VCaP (cell line): ENCODE measurements around the gene OR51T1.
A peak's percentile ranks its signal among the peaks of the same experiment; 100 is the strongest.

ENCODE experiments used
- H3K27ac ChIP-seq: fragments of 450-650 bp; 2 replicates; pipeline ENCODE4 v1.5.1; 2017
- TF ChIP-seq, protein P1 (sequence below): fragments of 450-650 bp; conservative IDR thresholded peaks from 2 replicates; pipeline ENCODE4 v1.5.1; 2017; ENCODE audit warnings: mild to moderate bottlenecking, moderate library complexity

OR51T1 gene

DNA sequence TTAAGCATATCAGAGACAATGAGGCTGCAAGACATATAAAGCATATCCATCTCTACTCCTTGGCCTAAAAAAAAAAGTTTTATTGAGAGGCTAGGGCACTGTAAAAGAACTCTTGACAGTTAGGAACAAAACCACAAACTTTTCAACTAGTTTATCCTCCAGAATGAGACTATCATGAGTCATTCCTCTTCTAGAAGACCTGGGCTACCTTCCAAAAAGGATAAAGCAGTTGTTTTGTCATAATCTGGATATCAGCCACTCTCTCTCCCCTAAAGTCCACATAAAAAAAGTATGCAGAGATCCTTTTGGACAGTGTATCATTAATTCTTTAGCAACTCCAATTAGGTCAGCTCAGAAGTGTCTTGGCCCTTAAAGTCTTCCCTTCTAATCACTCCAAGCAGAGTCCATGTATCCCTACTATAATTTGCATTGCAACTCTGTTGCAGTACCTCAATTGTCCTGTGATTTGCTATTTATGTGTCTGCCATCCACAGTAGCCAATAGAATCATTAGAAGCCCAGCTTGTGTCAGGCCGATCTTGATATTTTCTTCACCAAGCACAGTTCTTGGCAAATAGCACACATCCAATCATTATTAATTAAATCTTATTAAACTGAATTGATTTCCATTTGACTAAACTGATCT lies 10.4 kb downstream of the OR51T1 start:
- H3K27ac ChIP-seq = no peak overlapping the region
- TF ChIP-seq, protein P1, sequence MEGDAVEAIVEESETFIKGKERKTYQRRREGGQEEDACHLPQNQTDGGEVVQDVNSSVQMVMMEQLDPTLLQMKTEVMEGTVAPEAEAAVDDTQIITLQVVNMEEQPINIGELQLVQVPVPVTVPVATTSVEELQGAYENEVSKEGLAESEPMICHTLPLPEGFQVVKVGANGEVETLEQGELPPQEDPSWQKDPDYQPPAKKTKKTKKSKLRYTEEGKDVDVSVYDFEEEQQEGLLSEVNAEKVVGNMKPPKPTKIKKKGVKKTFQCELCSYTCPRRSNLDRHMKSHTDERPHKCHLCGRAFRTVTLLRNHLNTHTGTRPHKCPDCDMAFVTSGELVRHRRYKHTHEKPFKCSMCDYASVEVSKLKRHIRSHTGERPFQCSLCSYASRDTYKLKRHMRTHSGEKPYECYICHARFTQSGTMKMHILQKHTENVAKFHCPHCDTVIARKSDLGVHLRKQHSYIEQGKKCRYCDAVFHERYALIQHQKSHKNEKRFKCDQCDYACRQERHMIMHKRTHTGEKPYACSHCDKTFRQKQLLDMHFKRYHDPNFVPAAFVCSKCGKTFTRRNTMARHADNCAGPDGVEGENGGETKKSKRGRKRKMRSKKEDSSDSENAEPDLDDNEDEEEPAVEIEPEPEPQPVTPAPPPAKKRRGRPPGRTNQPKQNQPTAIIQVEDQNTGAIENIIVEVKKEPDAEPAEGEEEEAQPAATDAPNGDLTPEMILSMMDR = peak; percentile 14; the same call in 1 of the 2 replicates

DNA sequence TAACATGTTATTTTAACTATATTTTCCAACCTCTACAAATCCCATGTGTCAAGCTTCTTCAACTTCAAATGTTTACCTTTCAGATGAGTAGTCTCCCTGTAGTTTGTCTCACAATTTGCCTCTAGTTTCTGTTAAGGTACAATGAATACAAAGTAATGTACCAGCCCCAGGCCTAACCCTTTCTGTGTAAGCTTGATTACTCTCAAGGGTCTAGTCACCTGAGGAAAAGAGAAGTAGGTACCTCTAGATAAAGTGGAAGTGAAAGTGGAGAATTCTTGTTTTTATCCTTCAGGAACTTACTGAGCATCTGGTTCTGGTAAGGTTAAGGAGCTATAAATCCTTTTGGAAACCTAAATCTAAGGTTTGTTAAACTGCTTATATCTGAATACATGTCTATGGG lies 21.8 kb downstream of the OR51T1 start, which contains the start of gene OR51A7:
OR51A7 (plus strand) TSS at position 300 of the 400 bp plus-strand sequence. CDS start 3,587 bp downstream, outside the sequence.
- TF ChIP-seq, protein P1 = no peak
- no peak within 1 kb of the TSS for H3K27ac ChIP-seq

DNA sequence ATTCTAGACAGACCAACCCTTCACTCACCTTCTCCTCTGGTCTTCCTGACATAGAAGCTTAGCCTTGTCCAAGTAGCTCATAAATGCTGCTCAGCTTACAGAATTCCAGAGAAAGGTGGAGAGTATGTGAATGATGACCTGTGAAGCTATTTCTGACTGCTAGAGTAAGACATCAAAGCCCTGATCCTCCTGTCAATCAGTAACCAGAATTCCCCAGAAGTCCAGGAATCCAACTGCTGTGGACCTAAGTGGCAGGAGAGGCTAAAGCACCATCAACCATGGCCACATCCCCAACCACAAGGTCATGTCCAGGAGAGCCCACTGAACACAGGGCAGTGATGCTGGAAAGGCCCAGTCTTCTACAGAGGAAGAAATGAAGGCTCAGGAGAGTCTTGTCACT lies 34.9 kb downstream of the OR51T1 start:
- TF ChIP-seq, protein P1 = no peak
- no peak overlapping the region for H3K27ac ChIP-seq

DNA sequence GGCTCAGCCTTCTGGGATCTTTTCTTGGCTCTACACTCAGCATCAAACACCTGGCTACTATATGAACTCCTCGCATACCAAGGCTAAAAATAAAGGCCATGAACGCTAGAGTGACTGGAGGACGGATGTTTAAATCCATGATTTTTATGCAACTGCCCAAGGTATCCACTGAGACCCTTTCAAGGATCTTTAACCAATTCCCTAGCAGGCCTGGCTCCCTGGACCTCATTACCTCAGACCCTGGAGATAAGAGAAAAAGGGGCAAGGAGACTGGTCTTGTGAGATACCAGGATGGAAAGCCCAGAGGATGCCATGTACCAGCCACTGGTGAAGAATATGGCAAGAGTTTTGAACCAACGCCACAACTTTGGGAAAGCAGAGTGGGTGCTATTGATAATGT lies 37.5 kb downstream of the OR51T1 start, which contains the start of gene OR51G2:
OR51G2 (minus strand) TSS at position 101 of the 400 bp plus-strand sequence. CDS start 3,687 bp downstream, outside the sequence.
- TF ChIP-seq, protein P1 = no peak
- no peak within 1 kb of the TSS for H3K27ac ChIP-seq

DNA sequence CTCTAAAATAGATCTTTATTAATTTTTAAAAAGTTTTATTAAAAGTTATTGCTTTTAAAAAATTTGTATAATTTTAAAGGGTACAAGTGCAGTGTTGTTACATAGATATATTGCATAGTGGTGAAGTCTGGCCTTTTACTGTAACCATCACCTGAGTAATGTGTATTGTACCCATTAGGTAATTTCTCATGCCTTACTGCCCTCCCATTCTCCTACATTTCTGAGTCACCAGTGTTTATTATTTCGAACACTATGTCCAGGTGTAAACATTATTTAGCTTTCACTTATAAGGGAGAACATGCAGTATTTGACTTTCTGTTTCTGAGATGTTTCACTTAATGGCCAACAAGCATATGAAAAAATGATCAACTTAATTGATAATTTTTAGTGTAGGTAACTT lies 40.1 kb downstream of the OR51T1 start:
- TF ChIP-seq, protein P1 = no peak
- H3K27ac ChIP-seq = no peak overlapping the region

DNA sequence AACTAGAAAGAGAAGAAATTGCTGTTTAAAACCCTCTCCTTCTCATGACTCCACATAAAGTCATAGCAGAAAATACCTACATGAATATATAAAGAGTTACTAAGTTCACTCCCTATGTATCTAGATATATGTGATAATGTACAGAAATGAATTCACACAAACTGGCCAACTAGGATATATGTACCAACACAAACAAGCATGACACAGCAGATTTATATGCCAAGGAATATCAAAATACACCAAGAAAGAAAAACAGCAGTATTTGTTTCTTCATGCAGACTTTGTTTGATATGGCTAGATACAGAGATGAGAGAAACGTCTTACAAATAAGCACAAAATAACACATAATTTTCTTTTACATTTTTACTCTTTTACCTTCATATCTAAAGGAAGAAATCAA lies 40.6 kb downstream of the OR51T1 start:
- H3K27ac ChIP-seq = no peak overlapping the region
- TF ChIP-seq, protein P1 = no peak

DNA sequence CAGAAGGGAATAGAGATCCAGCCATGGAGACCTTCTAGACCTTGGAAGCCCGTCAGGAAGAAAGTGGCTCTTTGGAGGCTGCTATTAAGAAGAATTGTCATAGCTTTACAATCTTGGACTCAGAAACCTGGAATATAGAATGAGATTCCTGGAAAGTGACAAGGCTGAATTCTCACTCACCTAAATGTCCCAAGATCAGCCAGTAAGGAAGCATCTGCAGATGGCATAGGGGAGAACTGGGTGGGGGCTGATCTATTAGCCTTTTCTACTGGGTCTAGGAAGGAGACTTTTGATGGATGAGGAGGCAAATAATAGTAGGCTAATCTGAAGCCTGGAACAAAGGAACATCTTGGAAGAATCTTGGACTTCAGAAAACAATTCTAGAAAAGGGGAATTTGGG lies 42.5 kb downstream of the OR51T1 start, which contains the start of gene OR51G1:
OR51G1 (minus strand) TSS at position 101 of the 400 bp plus-strand sequence; CDS start at position 101, 0 bp downstream.
- H3K27ac ChIP-seq = no peak within 1 kb of the TSS
- TF ChIP-seq, protein P1 = no peak
